NCI-H524 treated with DMSO at 0.1 percent for 48 hours (cell line): ENCODE results near the gene ONECUT3.
"Not testable (repeated sequence)": the region's sequence is repeated elsewhere in the genome, so short reads cannot be mapped to it uniquely, and the experiment has no call there.

Source experiments
- DNase-seq: peaks from one replicate; lab custom pipeline; 2025; lab: John Stamatoyannopoulos, UW

The ONECUT3 gene

GRCh38 chr19:1752757-1753728, at the start of gene ONECUT3:
ONECUT3 (plus strand) TSS chr19:1753506; CDS start chr19:1753663, 157 bp downstream.
- no peak for DNase-seq

DNA sequence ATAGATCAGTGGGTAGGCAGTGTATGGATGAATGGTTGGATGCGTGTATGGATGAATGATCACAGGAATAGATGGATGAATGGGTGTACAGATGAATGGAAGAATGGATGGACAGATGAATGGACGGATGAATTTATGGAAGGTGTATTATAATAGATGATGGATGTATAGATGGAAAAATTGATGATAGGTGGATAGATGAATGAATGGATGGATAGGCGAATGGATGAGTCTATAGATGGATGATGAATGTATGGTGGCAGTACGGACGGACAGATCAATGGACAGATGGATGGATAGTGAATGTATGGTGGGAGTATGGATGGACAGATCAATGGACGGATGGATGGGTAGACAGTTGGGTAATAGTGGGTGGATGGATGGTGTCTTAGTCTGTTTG, 49.0 kb upstream of the ONECUT3 start:
- no peak for DNase-seq

DNA sequence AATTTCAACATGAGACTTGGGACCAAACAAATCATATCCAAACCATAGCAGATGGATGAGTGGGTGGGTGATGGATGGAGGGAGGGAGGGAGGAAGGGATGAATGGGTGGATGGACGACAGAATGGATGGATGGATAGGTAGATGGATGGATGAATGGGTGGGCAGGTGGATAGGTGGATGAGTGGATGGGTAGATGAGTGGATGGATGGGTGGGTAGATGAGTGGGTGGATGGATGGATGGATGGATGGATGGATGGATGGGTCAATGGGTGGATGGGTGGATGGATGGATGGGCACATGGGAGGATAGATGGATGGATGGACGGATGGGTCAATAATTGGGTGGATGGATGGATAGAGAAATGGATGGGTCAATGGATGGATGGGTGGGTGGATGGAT, 47.9 kb upstream of the ONECUT3 start:
- DNase-seq: no peak

GRCh38 chr19:1706646-1707045, 46.7 kb upstream of the ONECUT3 start:
- not testable (repeated sequence) for DNase-seq

- DNase-seq: no peak
Measured at GRCh38 chr19:1707240-1707639, 46.1 kb upstream of the ONECUT3 start.

GRCh38 chr19:1713170-1713569, 40.1 kb upstream of the ONECUT3 start:
- no peak for DNase-seq

- no peak for DNase-seq
Measured at GRCh38 chr19:1715540-1715939, 37.8 kb upstream of the ONECUT3 start.

- DNase-seq: no peak
Measured at GRCh38 chr19:1717200-1717969, 35.9 kb upstream of the ONECUT3 start.

GRCh38 chr19:1717970-1718264, 35.4 kb upstream of the ONECUT3 start:
- no peak for DNase-seq

DNA sequence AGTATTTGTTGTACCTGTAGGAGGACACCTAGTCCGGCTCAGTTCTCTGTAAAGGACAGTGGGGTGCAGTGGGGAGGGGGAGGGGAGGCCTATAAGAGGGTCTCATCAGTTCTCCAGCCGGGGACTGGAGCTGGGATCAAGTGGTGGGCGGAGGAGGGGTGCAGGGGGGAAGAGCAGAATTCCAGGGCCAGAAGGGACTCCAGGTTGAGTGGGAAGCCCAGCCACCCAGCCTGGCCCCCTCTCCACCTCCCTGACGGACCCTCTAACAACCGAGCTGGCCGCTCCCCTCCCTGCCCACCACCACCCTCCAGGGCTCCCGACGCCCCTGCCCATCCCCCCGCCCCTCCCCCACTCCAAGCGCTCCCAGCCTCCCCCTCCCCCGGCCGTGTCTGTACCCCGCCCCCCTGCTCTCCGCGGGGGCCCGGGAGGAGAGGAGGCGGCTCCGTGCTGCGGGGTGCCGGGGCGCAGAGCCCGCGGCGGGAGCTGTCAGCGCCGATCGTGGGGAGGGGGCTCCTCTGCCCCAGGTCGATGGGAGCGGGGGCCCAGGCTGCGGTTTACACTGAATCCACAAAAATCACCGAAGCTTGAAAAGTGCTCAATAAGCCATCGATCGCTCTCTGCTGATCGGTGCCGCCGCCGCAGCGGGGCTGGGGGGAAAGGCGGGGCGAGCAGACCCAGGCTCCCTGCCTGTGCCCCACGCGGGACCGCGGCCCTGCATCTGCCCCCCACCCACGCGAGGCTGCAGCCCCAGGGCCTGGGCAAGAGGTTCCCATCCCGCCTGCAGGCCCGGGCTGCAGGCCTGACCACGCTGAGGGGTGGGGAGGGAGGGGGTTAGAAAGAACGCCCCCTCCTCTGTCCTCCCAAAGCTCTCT, 34.6 kb upstream of the ONECUT3 start:
- no peak for DNase-seq

DNA sequence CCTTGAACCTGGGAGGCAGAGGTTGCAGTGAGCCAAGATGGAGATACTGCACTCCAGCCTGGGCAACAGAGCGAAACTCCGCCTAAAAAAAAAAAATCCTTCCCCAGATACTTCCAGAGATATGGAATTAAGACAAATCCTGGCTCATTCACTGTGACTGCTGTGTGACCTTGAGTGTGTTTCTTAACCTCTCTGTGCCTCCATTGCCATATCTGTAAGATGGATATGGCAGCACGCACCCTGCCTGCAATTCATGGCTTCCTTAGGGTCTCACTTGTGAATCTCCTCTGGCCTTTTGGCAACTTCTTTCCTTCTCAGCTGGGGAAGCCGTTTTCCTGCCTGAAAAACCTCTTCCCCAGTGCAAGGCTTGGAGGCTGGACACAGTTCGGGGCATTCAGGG, 33.8 kb upstream of the ONECUT3 start:
- DNase-seq: no peak

- DNase-seq: no peak
Measured at GRCh38 chr19:1720237-1720636, 33.1 kb upstream of the ONECUT3 start.

- no peak for DNase-seq
Measured at GRCh38 chr19:1725100-1726064, 27.9 kb upstream of the ONECUT3 start.

- no peak for DNase-seq
Measured at GRCh38 chr19:1728816-1729567, 24.3 kb upstream of the ONECUT3 start.

- no peak for DNase-seq
Measured at GRCh38 chr19:1729568-1729925, 23.8 kb upstream of the ONECUT3 start.

DNA sequence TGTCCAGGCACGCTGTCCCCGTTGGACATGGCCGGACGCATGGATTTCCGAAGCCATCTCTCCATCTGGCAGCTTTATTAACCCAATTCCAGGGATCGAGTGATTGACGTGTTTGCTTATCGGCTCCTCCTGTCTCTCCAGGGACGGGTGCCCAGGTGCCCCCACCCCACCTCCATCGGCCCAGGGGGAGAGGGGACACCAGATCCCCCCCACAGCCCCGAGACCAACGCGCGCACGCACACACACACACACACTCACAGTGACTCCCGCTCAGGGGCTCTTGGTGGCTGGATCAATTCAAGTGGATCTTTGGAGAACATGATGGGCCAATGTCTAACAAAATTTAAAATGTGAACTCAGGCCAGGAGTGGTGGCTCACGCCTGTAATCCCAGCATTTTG, 23.1 kb upstream of the ONECUT3 start:
- no peak for DNase-seq

DNA sequence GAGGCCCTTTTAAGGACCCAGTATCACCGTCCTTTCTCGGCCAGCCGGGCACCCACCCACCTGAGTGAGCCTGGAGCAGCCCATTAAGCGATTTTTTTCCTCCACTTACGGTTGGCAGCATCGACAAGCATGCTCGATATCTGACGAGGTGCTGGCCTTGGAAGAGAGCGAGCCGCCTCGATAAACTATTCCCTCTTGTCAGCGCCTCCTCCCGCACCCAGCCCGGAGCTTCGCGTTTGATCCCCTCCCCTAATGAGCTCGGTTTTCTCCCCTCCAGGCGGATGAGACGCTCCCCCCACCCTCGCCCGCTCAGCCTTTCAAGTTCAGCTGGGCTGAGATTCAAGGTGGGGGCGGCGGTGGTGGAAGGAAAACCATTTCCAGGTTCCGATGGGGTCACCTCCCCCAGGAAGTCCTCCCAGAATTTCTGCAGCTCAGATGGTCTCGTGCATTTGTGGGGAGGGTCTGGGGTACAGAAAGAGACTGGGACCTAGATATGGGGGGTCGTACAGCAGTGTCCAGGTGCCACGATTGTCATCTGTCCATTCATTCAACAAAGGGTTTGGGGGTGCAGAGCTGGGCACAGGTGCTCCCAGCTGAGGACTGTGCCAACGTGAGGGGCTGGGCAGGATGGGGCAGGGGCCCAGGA, 18.9 kb upstream of the ONECUT3 start:
- DNase-seq: no peak

- no peak for DNase-seq
Measured at GRCh38 chr19:1736280-1736679, 17.0 kb upstream of the ONECUT3 start.

DNA sequence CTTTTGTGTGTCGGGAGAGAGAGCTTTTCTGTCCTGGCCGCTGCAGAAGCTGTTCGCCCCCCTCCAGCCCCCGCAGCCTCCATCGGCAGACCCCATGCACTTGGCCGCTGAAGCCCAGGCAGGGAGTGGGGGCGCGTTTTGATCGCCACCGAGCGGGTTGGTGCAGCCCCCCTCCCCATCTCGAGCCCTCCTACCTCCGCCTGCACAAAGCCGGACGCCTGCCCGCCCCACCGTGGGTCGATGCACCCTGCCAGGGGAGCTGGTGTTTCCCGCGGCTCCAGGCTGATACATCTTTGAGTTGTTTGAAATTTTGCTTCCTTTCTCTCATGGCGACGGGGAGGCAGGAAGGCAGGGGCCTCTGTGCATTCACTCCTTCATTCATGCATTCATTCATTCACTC, 16.4 kb upstream of the ONECUT3 start:
- no peak for DNase-seq
